Transverse colon (tissue), 4 donors: Measurements from ENCODE around the gene NKIRAS2. TPM values are rescaled to one million over a fixed set of nuclear protein-coding genes. Genes with fewer than 3 reads are reported as not detected.

Experiments used
- DNase-seq: peaks from one replicate; pipeline ENCODE4 v3.0.0-alpha.2; 2019
- H3K27ac ChIP-seq, 4 donors: fragments of 200-600 bp; sonication (generic); 2 replicates each; pipeline ENCODE4 v1.5.1; 2016 to 2018; ENCODE audit warnings: inconsistent platforms in 4 of 4
- H3K27me3 ChIP-seq: fragments of 200-600 bp; sonication (generic); 2 replicates; pipeline ENCODE4 v1.5.1; 2017; ENCODE audit warnings: inconsistent platforms
- H3K36me3 ChIP-seq, 4 donors: fragments of 200-600 bp; sonication (generic); 2 replicates each; pipeline ENCODE4 v1.5.1; 2017 to 2019; ENCODE audit warnings: inconsistent platforms in 4 of 4
- H3K4me1 ChIP-seq, 4 donors: fragments of 200-600 bp; sonication (generic); 2 replicates each; pipeline ENCODE4 v1.5.1; 2017 to 2020; ENCODE audit warnings: inconsistent platforms in 4 of 4
- H3K4me3 ChIP-seq, 4 donors: fragments of 200-600 bp; sonication (generic); 1 replicate in 1 of 4; 2 replicates in 3 of 4; pipeline versions ENCODE4 v1.5.1 to v1.6.1; 2017 to 2019; ENCODE audit warnings: inconsistent platforms in 4 of 4
- H3K9me3 ChIP-seq, 2 donors: fragments of 200-600 bp; sonication (generic); 2 replicates each; pipeline ENCODE4 v1.5.1; 2017 to 2019; ENCODE audit warnings: inconsistent platforms in 2 of 2
- EP300 ChIP-seq: sonication (generic); formaldehyde crosslinking; IDR thresholded peaks from one replicate; pipeline ENCODE4 v1.6.1; 2017; ENCODE audit warnings: antibody characterized with exemption, low read depth
- POLR2A ChIP-seq: fragments of 450-650 bp; IDR thresholded peaks from one replicate; pipeline ENCODE4 v1.6.1; 2016; ENCODE audit warnings: antibody characterized with exemption, mild to moderate bottlenecking, moderate library complexity
- POLR2AphosphoS5 ChIP-seq, 3 donors: sonication (generic); formaldehyde crosslinking; IDR thresholded peaks; one replicate each; pipeline ENCODE4 v1.6.1; 2016; ENCODE audit warnings: antibody characterized with exemption in 3 of 3
- WGBS, 2 donors: methylation state at CpG; one replicate each; pipeline ENCODE4 v1.1.5; 2018; ENCODE audit warnings: low coverage in 1 of 2; 5-methylcytosine and 5-hydroxymethylcytosine counted together
- in situ Hi-C, 4 donors: fragments of 200-750 bp; cut with MboI; loops; one replicate each; pipeline versions ENCODE4 v1.15.0 to v1.15.1; 2017; ENCODE audit warnings: low sequenced_read_pairs in 3 of 4, low pct_ligation_motif_present in 1 of 4, low pct_unique_long_range_greater_than_20kb in 1 of 4
- intact Hi-C: fragments of 100-400 bp; cut with DNase I; formaldehyde crosslinking; loops from one replicate; pipeline ENCODE4 v1.15.1; 2023; ENCODE audit warnings: low total_unique reads
- total RNA-seq, 4 donors: library from RNA; depleted of rRNA; stranded (reverse); fragments of >200 nt; gene quantifications; one replicate each; pipeline ENCODE4 v1.1.0, GENCODE V29; 2016
- TF ChIP-seq, protein P1 (sequence below), 5 experiments: fragments of 200-600 bp in 3 of 5; fragments of 450-650 bp in 2 of 5; sonication (generic) in 3 of 5; IDR thresholded peaks; 1 replicate in 2 of 5; 2 replicates in 3 of 5; pipeline ENCODE4 v1.5.1; 2016 to 2017; ENCODE audit warnings: antibody characterized with exemption in 5 of 5, inconsistent platforms in 3 of 5, mild to moderate bottlenecking in 2 of 5, moderate library complexity in 1 of 5

NKIRAS2 gene
- 10 to 100 TPM; 20.5 to 52.7 (median 35.0) TPM for total RNA-seq

DNA sequence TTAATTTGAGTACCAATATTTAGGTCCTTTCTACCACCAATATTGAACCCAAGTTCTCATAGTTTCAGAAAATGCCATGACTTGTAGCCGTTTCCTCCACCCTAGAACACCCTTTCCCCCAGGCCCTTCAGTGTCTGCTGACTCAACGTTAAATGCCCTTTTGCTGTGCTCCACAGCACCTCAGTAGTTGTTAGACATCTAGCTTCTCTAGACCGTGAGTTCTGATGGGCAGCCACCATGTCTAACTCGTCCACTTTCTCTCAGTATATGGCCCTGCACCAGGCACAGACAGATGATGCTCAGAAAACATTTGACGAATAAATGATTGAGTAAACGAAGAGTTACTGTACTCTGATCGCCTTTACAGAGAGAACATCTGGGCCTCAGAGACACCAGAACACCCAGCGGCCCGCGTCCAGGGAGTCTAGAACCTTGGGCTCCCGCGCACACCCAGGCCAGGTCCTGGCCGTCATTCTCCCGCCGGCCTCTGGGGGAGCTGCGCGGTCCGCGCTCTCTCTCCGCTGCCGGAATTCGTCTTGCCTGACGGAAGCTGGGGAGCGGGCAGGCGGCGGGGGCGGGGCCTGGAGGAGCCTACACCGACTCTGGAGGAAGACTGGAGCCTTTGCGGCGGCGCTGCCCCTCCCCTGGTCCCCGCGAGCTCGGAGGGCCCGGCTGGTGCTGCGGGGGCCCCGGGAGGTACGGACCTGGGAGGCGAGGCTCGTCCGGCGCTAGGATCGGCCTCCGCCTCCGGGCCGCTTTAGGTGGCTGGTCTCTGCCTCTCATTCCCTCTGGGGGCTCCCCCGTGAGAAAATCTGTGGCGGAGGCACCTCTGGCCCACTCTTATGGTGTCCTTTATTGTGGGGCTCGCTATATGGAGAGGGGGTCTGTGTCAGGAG is at the start of gene NKIRAS2:
Gene NKIRAS2 (plus strand): TSS at position 582 of the 896 bp plus-strand sequence. CDS start 1,488 bp downstream, outside the sequence.
- in situ Hi-C loops = loop anchor here in 1 of 4 donors (5.0 kb wide), 1 partner anchor 93 kb away; the partner anchor contains the start of gene DHX58
- Histone ChIP-seq H3K36me3 (peaks cover 0 to 17% (median 2%) of the 10 kb centered on the region in 4 donors), H3K4me3 (peak within 1 kb of the TSS; percentile 85 to 97 (median 92)), H3K27ac (peak within 1 kb of the TSS; percentile 85 to 94 (median 90)), H3K4me1 (peaks cover 28 to 53% (median 43%) of the 10 kb centered on the region in 4 donors), H3K27me3 (no peaks in the 10 kb centered on the region), H3K9me3 (no peaks in the 10 kb centered on the region)
- DNase-seq = peak; percentile 96
- peak; percentile 71 for TF ChIP-seq POLR2A
- peak; percentile 55 to 80 (median 76) for TF ChIP-seq POLR2AphosphoS5 (IDR thresholded peaks at IDR 0.05)
- no peak for TF ChIP-seq EP300
- TF ChIP-seq, protein P1, sequence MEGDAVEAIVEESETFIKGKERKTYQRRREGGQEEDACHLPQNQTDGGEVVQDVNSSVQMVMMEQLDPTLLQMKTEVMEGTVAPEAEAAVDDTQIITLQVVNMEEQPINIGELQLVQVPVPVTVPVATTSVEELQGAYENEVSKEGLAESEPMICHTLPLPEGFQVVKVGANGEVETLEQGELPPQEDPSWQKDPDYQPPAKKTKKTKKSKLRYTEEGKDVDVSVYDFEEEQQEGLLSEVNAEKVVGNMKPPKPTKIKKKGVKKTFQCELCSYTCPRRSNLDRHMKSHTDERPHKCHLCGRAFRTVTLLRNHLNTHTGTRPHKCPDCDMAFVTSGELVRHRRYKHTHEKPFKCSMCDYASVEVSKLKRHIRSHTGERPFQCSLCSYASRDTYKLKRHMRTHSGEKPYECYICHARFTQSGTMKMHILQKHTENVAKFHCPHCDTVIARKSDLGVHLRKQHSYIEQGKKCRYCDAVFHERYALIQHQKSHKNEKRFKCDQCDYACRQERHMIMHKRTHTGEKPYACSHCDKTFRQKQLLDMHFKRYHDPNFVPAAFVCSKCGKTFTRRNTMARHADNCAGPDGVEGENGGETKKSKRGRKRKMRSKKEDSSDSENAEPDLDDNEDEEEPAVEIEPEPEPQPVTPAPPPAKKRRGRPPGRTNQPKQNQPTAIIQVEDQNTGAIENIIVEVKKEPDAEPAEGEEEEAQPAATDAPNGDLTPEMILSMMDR (IDR thresholded peaks at IDR 0.05) = peak; percentile 92 to 95 (median 95)
- WGBS, 2 donors = 6% methylated on average over 48 of the region's 49 CpGs; no CpG with 5 or more reads in 1 of the 2 donors
- intact Hi-C loops = loop anchor here (10.0 kb wide), 1 partner anchor 55 kb away; the partner anchor contains the start of gene CNP

DNA sequence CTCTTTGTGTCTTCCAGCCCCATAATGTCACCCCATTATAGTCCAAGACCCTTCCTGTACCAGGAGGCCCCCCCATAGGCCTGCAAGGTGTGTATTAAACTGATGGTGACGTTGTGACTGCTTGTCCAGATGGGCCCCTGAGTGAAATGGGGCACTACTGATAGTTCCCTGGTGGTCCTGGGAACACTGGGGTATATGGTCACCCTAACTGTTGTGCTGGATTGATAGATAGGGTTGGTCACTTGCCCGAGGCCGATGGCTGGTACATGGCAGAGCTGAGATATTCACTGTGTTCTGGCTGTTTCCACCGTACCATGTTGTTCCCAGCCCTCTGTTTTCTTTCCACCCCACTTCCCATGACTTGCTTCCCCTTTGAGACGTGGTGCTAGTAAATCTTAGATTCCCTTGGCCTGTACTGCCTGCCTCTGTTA is 49.0 kb upstream of the NKIRAS2 start:
- Histone ChIP-seq H3K36me3 (peaks cover 0 to 26% (median 13%) of the 10 kb centered on the region in 4 donors), H3K4me1 (peaks cover 0 to 31% (median 11%) of the 10 kb centered on the region in 4 donors), H3K9me3 (no peaks in the 10 kb centered on the region), H3K4me3 (no peak overlapping the region), H3K27ac (peak overlapping the region in 1 of 4 donors; percentile 41), H3K27me3 (no peaks in the 10 kb centered on the region)
- WGBS, 2 donors = 63 to 90% methylated on average over 2 to 5 of the region's 5 CpGs
- DNase-seq = no peak
- TF ChIP-seq, protein P1 (IDR thresholded peaks at IDR 0.05) = no peak
- no peak for TF ChIP-seq POLR2A
- no peak for TF ChIP-seq POLR2AphosphoS5 (IDR thresholded peaks at IDR 0.05)
- no peak for TF ChIP-seq EP300
- intact Hi-C loops = no loop called here
- in situ Hi-C loops = no loop called here

DNA sequence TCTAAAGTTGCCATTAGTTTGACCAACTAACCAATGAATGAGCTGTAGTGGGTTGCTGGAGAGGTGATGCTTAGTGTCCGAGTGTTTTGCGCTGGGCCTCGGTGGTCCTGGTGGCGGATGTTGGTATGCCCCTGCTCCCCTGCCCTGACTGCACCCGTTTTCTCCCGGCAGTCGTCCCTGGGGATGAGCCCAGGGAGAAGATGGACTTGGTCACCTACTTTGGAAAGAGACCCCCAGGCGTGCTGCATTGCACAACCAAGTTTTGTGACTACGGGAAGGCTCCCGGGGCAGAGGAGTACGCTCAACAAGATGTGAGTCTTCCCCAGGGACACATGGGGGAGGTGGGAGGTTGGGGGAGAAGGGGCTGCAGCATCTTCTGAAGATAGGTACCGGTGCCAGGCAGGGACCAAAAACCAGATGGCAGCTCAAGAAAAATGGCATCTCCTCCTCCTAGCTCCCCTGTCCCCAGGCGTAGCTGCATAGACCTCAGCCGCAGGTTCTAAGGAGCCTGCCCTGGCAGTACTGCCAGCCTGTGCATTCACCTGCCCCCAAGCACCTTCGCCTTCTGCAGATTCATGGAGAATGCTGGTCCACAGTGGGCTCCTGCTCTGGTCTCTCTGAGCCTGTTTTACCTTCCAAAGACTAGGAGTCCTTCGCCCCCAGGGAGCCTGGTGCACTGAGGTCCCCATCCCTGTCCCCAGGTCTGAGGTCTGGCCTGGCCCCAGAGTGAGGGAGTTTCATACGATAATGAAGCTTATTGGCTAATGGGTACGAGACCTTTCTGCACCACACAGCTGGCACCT is 48.0 kb upstream of the NKIRAS2 start:
- Histone ChIP-seq H3K36me3 (peaks cover 0 to 36% (median 17%) of the 10 kb centered on the region in 4 donors), H3K27me3 (no peaks in the 10 kb centered on the region), H3K4me3 (no peak overlapping the region), H3K9me3 (no peaks in the 10 kb centered on the region), H3K27ac (no peak overlapping the region), H3K4me1 (peaks cover 0 to 32% (median 9%) of the 10 kb centered on the region in 4 donors)
- WGBS, 2 donors = 87% methylated on average over 18 of the region's 18 CpGs; no CpG with 5 or more reads in 1 of the 2 donors
- DNase-seq = no peak
- TF ChIP-seq EP300 = no peak
- TF ChIP-seq, protein P1 (IDR thresholded peaks at IDR 0.05) = no peak
- no peak for TF ChIP-seq POLR2A
- no peak for TF ChIP-seq POLR2AphosphoS5 (IDR thresholded peaks at IDR 0.05)
- intact Hi-C loops (no loop called here), in situ Hi-C loops (no loop called here)
